ENCODE results near the gene PTPN1.
A peak's percentile ranks its signal among the peaks of the same experiment; 100 is the strongest.

Gene PTPN1

DNA sequence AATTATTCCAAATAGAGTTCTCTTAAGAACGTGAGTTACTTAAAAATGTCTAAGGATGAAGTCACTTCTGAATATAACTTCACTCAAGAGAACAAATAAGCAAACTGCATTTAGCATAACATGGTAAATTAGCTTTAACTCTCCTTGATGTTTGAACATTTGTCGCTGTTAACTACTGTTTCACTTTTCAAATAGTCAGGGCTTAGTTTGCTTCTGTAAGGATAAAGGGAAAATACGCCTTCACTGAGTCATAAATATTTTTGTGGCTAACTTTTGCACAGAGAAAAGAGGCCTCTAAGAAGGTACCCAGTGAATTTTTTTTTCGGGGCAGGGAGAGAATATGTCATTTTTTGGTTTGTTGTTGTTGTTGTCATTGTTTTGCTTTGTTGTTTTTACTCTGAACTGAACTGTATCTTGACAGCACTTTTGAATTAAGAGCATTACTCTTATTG lies 8.1 kb downstream of the PTPN1 start:
- no peak for TF ChIP-seq CTCF (IDR thresholded peaks at IDR 0.05; ENCODE audit: low read length, missing control alignments)
- no peak overlapping the region for H3K4me3 ChIP-seq (replicated peaks; ENCODE audit: low read depth, low read length)
- DNase-seq (ENCODE audit: low read depth): peak; percentile 47

GRCh38 chr20:50519036-50519762 lies 9.0 kb downstream of the PTPN1 start:
- no peak overlapping the region for H3K4me3 ChIP-seq (replicated peaks; ENCODE audit: low read depth, low read length)
- no peak for TF ChIP-seq CTCF (IDR thresholded peaks at IDR 0.05; ENCODE audit: low read length, missing control alignments)
- DNase-seq (ENCODE audit: low read depth): no peak

- H3K4me3 ChIP-seq (replicated peaks; ENCODE audit: low read depth, low read length): no peak overlapping the region
- no peak for DNase-seq (ENCODE audit: low read depth)
- no peak for TF ChIP-seq CTCF (IDR thresholded peaks at IDR 0.05; ENCODE audit: low read length, missing control alignments)
Observed at GRCh38 chr20:50520222-50520880, 10.2 kb downstream of the PTPN1 start.

DNA sequence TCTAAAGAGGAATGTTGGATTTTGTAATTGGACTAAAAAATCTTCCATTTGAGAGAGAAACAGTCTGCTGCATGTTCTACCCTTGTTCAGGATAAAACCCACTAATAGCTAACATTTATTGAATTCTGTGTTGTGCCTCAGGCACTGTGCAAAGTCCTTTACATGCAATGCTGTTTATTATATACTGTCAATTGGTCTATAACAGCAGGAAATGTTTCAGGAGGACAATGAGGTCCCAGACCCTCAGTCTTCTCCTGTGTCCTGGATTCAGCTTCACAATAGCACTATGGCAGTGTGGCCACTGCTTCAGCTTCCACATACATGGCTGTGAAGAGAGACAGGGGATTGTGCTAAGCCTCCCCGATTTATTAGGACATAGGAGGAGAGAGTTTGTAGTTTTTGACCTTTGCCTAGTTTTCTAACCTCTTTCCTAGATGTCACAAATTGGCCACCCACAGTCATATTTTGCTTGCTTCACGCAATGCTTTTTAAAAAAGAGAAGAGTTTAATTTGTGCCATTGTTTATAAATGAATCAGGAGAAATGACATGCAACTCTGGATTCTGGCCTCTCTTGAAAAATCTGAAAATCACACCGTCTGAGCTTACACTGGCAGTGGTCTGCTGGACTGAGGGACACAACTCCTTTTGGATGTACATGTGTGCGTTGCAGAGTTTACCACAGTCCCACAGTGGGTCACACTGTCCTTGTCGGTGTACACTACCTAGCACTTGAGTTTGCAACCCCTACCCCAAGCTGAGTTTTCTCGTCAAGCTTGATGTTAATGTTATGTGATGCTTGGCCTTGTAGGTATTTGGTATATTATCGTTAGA lies 11.3 kb downstream of the PTPN1 start:
- no peak overlapping the region for H3K4me3 ChIP-seq (replicated peaks; ENCODE audit: low read depth, low read length)
- no peak for DNase-seq (ENCODE audit: low read depth)
- no peak for TF ChIP-seq CTCF (IDR thresholded peaks at IDR 0.05; ENCODE audit: low read length, missing control alignments)

DNA sequence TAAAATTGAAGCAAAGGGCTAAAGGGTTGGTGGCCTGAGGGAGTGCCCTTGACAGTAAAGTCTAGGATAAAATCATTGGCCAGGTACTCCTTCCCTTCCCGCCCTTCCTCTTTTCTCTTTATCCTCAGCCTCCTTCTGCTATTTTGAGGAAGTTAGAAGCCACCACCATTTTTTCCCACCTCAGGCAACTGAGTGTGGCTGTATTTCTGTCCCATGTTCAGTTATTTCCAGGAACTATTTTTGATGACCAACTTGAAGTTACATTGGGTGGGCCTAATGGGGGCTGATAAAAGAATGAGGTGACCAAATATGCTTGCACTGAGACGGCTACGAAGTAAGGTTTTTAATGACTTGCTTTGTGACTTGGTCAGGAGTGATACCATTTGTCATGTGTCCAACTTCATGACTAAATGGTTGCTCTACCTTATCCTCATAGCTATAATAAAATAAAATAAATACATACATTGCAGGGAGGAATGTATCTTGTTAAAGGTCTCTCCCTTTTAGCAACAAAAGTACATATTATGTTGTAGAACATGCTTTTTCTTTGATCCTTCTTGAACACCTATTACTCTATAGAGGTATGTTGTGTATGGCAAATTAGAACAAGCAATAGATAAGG lies 12.0 kb downstream of the PTPN1 start:
- no peak for TF ChIP-seq CTCF (IDR thresholded peaks at IDR 0.05; ENCODE audit: low read length, missing control alignments)
- DNase-seq (ENCODE audit: low read depth): no peak
- no peak overlapping the region for H3K4me3 ChIP-seq (replicated peaks; ENCODE audit: low read depth, low read length)

- H3K4me3 ChIP-seq (replicated peaks; ENCODE audit: low read depth, low read length): no peak overlapping the region
- no peak for TF ChIP-seq CTCF (IDR thresholded peaks at IDR 0.05; ENCODE audit: low read length, missing control alignments)
- DNase-seq (ENCODE audit: low read depth): no peak
Observed at GRCh38 chr20:50523552-50524167, 13.5 kb downstream of the PTPN1 start.

Data from fibroblast of pulmonary artery (primary cell).